ENCODE results near the gene IFITM2.
A peak's percentile ranks its signal among the peaks of the same experiment; 100 is the strongest.

Gene IFITM2

DNA sequence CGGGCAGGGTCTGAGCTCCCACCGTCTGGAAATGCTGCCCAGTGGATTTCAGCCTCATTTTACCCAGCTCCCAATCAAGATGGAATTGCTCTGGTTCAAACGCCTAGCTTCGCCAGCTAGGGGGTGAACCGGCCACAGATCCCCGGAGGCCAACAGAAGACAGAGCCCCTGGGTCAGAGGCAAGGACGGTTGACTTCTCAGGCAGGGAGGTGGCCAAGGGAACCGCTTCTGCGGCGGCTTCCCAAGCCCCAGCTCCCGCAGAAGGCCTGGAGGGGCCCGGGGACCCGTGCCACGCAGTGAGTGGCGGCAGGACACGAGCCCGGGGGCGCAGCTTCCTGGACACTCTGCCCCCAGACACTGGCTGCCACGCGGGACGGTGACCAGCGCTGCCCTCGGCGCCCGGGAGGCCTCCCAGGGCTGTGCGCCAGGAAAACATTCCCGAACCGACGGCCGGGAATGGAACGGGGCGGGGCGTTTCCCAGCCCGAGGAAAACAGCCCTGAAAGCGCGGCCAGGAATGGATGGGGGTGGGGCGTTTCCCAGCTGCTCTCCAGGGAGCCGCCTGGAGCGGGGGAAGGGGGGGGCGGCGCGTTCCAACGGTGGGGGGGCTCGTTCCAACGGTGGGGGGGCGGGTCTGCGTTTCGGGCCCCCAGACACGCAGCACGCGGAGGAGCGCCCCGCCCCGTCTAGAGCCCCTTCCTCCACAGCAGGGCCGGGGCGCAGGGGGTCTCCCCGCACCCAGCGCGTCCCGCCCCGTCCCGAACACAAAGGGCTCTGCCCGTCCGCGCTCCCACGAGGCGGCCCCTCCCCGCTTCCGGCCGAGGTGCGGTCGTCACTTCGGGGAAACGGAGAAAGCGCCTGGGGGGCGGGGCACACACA lies 48.2 kb downstream of the IFITM2 start:
- TF ChIP-seq EZH2phosphoT487 (IDR thresholded peaks at IDR 0.05; ENCODE audit: low read depth), result no peak
- TF ChIP-seq, protein P1, sequence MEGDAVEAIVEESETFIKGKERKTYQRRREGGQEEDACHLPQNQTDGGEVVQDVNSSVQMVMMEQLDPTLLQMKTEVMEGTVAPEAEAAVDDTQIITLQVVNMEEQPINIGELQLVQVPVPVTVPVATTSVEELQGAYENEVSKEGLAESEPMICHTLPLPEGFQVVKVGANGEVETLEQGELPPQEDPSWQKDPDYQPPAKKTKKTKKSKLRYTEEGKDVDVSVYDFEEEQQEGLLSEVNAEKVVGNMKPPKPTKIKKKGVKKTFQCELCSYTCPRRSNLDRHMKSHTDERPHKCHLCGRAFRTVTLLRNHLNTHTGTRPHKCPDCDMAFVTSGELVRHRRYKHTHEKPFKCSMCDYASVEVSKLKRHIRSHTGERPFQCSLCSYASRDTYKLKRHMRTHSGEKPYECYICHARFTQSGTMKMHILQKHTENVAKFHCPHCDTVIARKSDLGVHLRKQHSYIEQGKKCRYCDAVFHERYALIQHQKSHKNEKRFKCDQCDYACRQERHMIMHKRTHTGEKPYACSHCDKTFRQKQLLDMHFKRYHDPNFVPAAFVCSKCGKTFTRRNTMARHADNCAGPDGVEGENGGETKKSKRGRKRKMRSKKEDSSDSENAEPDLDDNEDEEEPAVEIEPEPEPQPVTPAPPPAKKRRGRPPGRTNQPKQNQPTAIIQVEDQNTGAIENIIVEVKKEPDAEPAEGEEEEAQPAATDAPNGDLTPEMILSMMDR (IDR thresholded peaks at IDR 0.05; ENCODE audit: low read depth, low read length), result no peak
- H3K79me2 ChIP-seq (ENCODE audit: low read length), result no peaks in the 10 kb centered on the region
- H3K9me3 ChIP-seq (ENCODE audit: insufficient read depth, low read length), result no peaks in the 10 kb centered on the region
- peak overlapping the region; percentile 68 for H3K27ac ChIP-seq (ENCODE audit: low read length)
- peaks cover 22% of the 10 kb centered on the region for H3K4me1 ChIP-seq (ENCODE audit: low read length)
- peak overlapping the region; percentile 86 for H3K4me3 ChIP-seq (ENCODE audit: low read length)
- peak overlapping the region; percentile 89 for H3K4me2 ChIP-seq (ENCODE audit: low read length)
- no peaks in the 10 kb centered on the region for H4K20me1 ChIP-seq (ENCODE audit: insufficient read depth, low read length)
- 0 out of 2 replicates have a peak, but pooled peaks cover 2% of the 10 kb centered on the region for H3K27me3 ChIP-seq (ENCODE audit: low read depth, low read length)
- peak overlapping the region; percentile 91 for H3K9ac ChIP-seq (ENCODE audit: low read length)
- H3K36me3 ChIP-seq (replicated peaks; ENCODE audit: low read depth, low read length), result no peaks in the 10 kb centered on the region
- no peak overlapping the region; the same call in 1 of the 2 replicates for H2AFZ ChIP-seq (ENCODE audit: low read depth, low read length)

DNA sequence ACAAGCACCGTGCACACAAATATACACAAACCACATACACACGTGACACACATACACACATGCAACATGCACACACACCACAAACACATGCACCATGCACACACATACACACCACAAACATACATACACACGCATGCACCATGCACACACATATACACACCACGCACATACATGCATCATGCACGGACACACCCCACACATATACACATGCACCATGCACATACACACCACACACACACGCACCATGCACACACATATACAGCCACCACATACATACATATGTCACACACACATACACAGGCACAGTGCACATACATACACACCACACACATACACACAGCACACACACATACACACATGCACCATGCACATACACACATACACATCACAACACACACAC lies 49.0 kb downstream of the IFITM2 start:
- no peak overlapping the region for H3K27ac ChIP-seq (ENCODE audit: low read length)
- H3K9ac ChIP-seq (ENCODE audit: low read length), result no peak overlapping the region
- no peak overlapping the region for H2AFZ ChIP-seq (ENCODE audit: low read depth, low read length)
- no peaks in the 10 kb centered on the region for H3K9me3 ChIP-seq (ENCODE audit: insufficient read depth, low read length)
- 0 out of 2 replicates have a peak, but pooled peaks cover 2% of the 10 kb centered on the region for H3K27me3 ChIP-seq (ENCODE audit: low read depth, low read length)
- no peak for TF ChIP-seq EZH2phosphoT487 (IDR thresholded peaks at IDR 0.05; ENCODE audit: low read depth)
- TF ChIP-seq, protein P1 (IDR thresholded peaks at IDR 0.05; ENCODE audit: low read depth, low read length), result no peak
- no peak overlapping the region for H3K4me2 ChIP-seq (ENCODE audit: low read length)
- no peaks in the 10 kb centered on the region for H3K36me3 ChIP-seq (replicated peaks; ENCODE audit: low read depth, low read length)
- no peaks in the 10 kb centered on the region for H4K20me1 ChIP-seq (ENCODE audit: insufficient read depth, low read length)
- no peaks in the 10 kb centered on the region for H3K79me2 ChIP-seq (ENCODE audit: low read length)
- H3K4me1 ChIP-seq (ENCODE audit: low read length), result peaks cover 16% of the 10 kb centered on the region
- H3K4me3 ChIP-seq (ENCODE audit: low read length), result no peak overlapping the region

DNA sequence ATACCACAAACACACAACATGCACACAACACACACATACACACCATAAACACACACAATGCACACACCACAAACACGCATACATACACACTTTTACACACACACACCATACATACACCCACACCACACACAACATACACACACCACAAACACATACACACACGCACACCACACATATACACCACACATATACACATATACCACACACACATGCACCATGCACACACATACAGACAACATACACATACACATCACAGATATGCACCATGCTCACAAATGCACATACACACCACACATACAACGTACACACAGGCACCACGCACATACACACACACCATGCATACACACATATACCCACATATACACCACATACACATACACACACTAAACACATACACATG lies 50.0 kb downstream of the IFITM2 start:
- H3K36me3 ChIP-seq (replicated peaks; ENCODE audit: low read depth, low read length), result no peaks in the 10 kb centered on the region
- H3K9ac ChIP-seq (ENCODE audit: low read length), result no peak overlapping the region
- H3K27me3 ChIP-seq (ENCODE audit: low read depth, low read length), result 0 out of 2 replicates have a peak, but pooled peaks cover 2% of the 10 kb centered on the region
- no peak overlapping the region for H3K4me2 ChIP-seq (ENCODE audit: low read length)
- no peak overlapping the region for H3K4me3 ChIP-seq (ENCODE audit: low read length)
- TF ChIP-seq, protein P1 (IDR thresholded peaks at IDR 0.05; ENCODE audit: low read depth, low read length), result no peak
- no peak for TF ChIP-seq EZH2phosphoT487 (IDR thresholded peaks at IDR 0.05; ENCODE audit: low read depth)
- H4K20me1 ChIP-seq (ENCODE audit: insufficient read depth, low read length), result no peaks in the 10 kb centered on the region
- H3K4me1 ChIP-seq (ENCODE audit: low read length), result peaks cover 16% of the 10 kb centered on the region
- no peaks in the 10 kb centered on the region for H3K79me2 ChIP-seq (ENCODE audit: low read length)
- H3K27ac ChIP-seq (ENCODE audit: low read length), result no peak overlapping the region
- H3K9me3 ChIP-seq (ENCODE audit: insufficient read depth, low read length), result no peaks in the 10 kb centered on the region
- H2AFZ ChIP-seq (ENCODE audit: low read depth, low read length), result no peak overlapping the region

DNA sequence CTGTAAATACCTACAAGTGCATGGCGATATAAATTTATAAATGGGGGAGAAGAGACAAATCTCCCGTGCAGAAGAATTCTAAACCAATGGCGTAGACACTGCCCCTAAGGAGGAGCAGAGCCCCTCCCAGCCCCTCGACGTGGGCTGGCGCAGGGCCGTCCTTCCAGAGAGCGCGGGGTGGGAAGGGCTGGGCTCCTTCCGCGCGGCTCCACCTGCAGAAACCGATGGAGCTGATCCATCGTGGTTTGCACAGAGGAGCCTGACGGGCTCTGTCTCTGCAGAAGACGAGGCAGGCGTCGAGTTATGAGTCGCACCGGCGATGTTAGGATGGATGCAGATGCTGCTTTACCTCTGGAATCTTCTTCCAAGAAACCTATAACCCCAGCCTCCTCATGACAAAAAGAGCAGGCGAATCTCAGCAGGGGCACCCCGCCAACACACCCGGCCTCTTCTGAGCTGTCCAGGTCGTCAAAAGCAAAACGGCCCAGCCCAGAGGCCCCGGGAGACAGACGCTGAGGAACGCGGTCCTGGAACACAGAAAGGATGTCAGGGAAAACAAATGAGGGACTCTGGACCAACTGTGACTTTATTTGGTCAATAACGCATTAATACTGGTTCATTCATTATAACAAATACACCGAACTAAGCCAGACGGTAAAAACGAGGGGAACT lies 50.6 kb downstream of the IFITM2 start:
- Histone ChIP-seq H2AFZ (ENCODE audit: low read depth, low read length) (no peak overlapping the region), H3K4me1 (ENCODE audit: low read length) (peaks cover 16% of the 10 kb centered on the region), H3K9me3 (ENCODE audit: insufficient read depth, low read length) (no peaks in the 10 kb centered on the region), H3K36me3 (replicated peaks; ENCODE audit: low read depth, low read length) (no peaks in the 10 kb centered on the region), H3K27ac (ENCODE audit: low read length) (no peak overlapping the region), H3K9ac (ENCODE audit: low read length) (no peak overlapping the region), H3K27me3 (ENCODE audit: low read depth, low read length) (0 out of 2 replicates have a peak, but pooled peaks cover 2% of the 10 kb centered on the region), H3K4me2 (ENCODE audit: low read length) (no peak overlapping the region), H4K20me1 (ENCODE audit: insufficient read depth, low read length) (no peaks in the 10 kb centered on the region), H3K4me3 (ENCODE audit: low read length) (no peak overlapping the region), H3K79me2 (ENCODE audit: low read length) (no peaks in the 10 kb centered on the region)
- TF ChIP-seq, protein P1 (IDR thresholded peaks at IDR 0.05; ENCODE audit: low read depth, low read length), result no peak
- no peak for TF ChIP-seq EZH2phosphoT487 (IDR thresholded peaks at IDR 0.05; ENCODE audit: low read depth)
